CD4-positive, alpha-beta T cell treated with Interferon gamma for 1 hour (primary cell): Measurements from ENCODE around the gene DMAP1.

Experiments
- DNase-seq: peaks from one replicate; pipeline ENCODE4 v3.0.0-alpha.2; 2020

The DMAP1 gene

GRCh38 chr1:44229435-44230167, 16.3 kb downstream of the DMAP1 start:
- no peak for DNase-seq

GRCh38 chr1:44230796-44231195, 17.5 kb downstream of the DMAP1 start:
- no peak for DNase-seq

GRCh38 chr1:44233593-44233992, 20.3 kb downstream of the DMAP1 start:
- no peak for DNase-seq

GRCh38 chr1:44235808-44236207, 22.5 kb downstream of the DMAP1 start:
- no peak for DNase-seq

GRCh38 chr1:44236490-44237272, 23.4 kb downstream of the DMAP1 start:
- no peak for DNase-seq

GRCh38 chr1:44237721-44238457, 24.6 kb downstream of the DMAP1 start:
- DNase-seq: peak; percentile 41

- DNase-seq: no peak
Observed at GRCh38 chr1:44238660-44239059, 25.4 kb downstream of the DMAP1 start.

GRCh38 chr1:44239331-44239960, 26.2 kb downstream of the DMAP1 start:
- DNase-seq: no peak

GRCh38 chr1:44239961-44240371, 26.7 kb downstream of the DMAP1 start:
- DNase-seq: no peak

GRCh38 chr1:44240802-44241671, 27.8 kb downstream of the DMAP1 start:
- DNase-seq: no peak

GRCh38 chr1:44242746-44243145, 29.5 kb downstream of the DMAP1 start:
- no peak for DNase-seq

- no peak for DNase-seq
Observed at GRCh38 chr1:44243782-44244495, 30.7 kb downstream of the DMAP1 start.

- DNase-seq: no peak
Observed at GRCh38 chr1:44244986-44245385, 31.7 kb downstream of the DMAP1 start.

- DNase-seq: no peak
Observed at GRCh38 chr1:44246806-44247205, 33.5 kb downstream of the DMAP1 start.

GRCh38 chr1:44249543-44249942, 36.3 kb downstream of the DMAP1 start:
- no peak for DNase-seq

GRCh38 chr1:44250068-44250781, 37.0 kb downstream of the DMAP1 start:
- DNase-seq: no peak

- no peak for DNase-seq
Observed at GRCh38 chr1:44251486-44251885, 38.2 kb downstream of the DMAP1 start.

GRCh38 chr1:44251989-44252671, 38.9 kb downstream of the DMAP1 start:
- DNase-seq: no peak

- DNase-seq: no peak
Observed at GRCh38 chr1:44254392-44254910, 41.2 kb downstream of the DMAP1 start.
